ENCODE measurements around the gene MCU. TPM values are rescaled to one million over a fixed set of nuclear protein-coding genes. Genes with fewer than 3 reads are reported as not detected.

Gene MCU
- polyA plus RNA-seq, 1 donor from 2014 or later: 22.9 TPM

GRCh38 chr10:72818076-72818475, 126.1 kb downstream of the MCU start:
- TF ChIP-seq RAD21 (conservative IDR thresholded peaks at IDR 0.05): no peak
- TF ChIP-seq POLR2AphosphoS5 (IDR thresholded peaks at IDR 0.05): no peak
- no peak for TF ChIP-seq EZH2 (IDR thresholded peaks at IDR 0.05; ENCODE audit: borderline replicate concordance, insufficient read depth, low read length, poor library complexity, severe bottlenecking)
- Histone ChIP-seq H2AFZ (ENCODE audit: low read depth, low read length) (no peak overlapping the region), H3K9me2 (ENCODE audit: insufficient read depth, low read length) (no peaks in the 10 kb centered on the region), H3K9ac (ENCODE audit: low read length) (no peak overlapping the region), H3K4me2 (ENCODE audit: low read length) (no peak overlapping the region), H3K4me3 (ENCODE audit: low read length) (no peak overlapping the region), H3K79me2 (replicated peaks; ENCODE audit: insufficient read depth, low read length) (no peaks in the 10 kb centered on the region), H4K20me1 (ENCODE audit: insufficient read depth) (no peaks in the 10 kb centered on the region), H3K36me3 (ENCODE audit: insufficient read depth, low read length) (no peaks in the 10 kb centered on the region), H3K27me3 (ENCODE audit: insufficient read depth, low read depth, low read length) (no peaks in the 10 kb centered on the region), H3F3A (ENCODE audit: insufficient read depth, low read length, poor library complexity, severe bottlenecking) (peaks cover under 1% of the 10 kb centered on the region), H3K27ac (ENCODE audit: low read length) (no peak overlapping the region), H3K9me3 (ENCODE audit: low read length) (no peaks in the 10 kb centered on the region)

DNA sequence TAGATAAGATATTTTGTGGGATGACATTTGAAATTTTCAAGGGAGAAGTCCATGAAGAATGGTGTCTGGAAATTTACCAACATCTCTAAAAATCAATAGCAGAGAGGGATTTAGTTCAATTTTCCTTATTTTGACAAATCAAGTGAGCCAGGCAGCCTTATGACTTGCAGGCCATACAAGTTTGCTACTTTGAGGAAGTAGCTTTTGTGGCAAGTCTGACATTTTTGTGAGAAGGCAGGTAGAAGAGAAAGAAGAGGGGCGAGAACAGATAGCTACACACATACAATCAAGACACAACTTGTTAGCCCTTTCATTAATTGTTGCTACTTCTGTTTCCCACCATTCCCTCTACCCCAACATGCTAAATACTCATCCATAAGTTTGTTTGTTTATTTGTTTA, 127.1 kb downstream of the MCU start:
- no peak overlapping the region for H3K9ac ChIP-seq (ENCODE audit: low read length)
- H4K20me1 ChIP-seq (ENCODE audit: insufficient read depth): no peaks in the 10 kb centered on the region
- no peak overlapping the region for H3K4me2 ChIP-seq (ENCODE audit: low read length)
- no peaks in the 10 kb centered on the region for H3K9me3 ChIP-seq (ENCODE audit: low read length)
- no peak for TF ChIP-seq RAD21 (conservative IDR thresholded peaks at IDR 0.05)
- TF ChIP-seq EP300 (conservative IDR thresholded peaks at IDR 0.05; ENCODE audit: poor library complexity, severe bottlenecking): no peak
- TF ChIP-seq EZH2 (IDR thresholded peaks at IDR 0.05; ENCODE audit: borderline replicate concordance, insufficient read depth, low read length, poor library complexity, severe bottlenecking): no peak
- TF ChIP-seq, protein P1, sequence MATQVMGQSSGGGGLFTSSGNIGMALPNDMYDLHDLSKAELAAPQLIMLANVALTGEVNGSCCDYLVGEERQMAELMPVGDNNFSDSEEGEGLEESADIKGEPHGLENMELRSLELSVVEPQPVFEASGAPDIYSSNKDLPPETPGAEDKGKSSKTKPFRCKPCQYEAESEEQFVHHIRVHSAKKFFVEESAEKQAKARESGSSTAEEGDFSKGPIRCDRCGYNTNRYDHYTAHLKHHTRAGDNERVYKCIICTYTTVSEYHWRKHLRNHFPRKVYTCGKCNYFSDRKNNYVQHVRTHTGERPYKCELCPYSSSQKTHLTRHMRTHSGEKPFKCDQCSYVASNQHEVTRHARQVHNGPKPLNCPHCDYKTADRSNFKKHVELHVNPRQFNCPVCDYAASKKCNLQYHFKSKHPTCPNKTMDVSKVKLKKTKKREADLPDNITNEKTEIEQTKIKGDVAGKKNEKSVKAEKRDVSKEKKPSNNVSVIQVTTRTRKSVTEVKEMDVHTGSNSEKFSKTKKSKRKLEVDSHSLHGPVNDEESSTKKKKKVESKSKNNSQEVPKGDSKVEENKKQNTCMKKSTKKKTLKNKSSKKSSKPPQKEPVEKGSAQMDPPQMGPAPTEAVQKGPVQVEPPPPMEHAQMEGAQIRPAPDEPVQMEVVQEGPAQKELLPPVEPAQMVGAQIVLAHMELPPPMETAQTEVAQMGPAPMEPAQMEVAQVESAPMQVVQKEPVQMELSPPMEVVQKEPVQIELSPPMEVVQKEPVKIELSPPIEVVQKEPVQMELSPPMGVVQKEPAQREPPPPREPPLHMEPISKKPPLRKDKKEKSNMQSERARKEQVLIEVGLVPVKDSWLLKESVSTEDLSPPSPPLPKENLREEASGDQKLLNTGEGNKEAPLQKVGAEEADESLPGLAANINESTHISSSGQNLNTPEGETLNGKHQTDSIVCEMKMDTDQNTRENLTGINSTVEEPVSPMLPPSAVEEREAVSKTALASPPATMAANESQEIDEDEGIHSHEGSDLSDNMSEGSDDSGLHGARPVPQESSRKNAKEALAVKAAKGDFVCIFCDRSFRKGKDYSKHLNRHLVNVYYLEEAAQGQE (IDR thresholded peaks at IDR 0.05; ENCODE audit: borderline replicate concordance): no peak
- TF ChIP-seq POLR2AphosphoS5 (IDR thresholded peaks at IDR 0.05): no peak
- TF ChIP-seq TAF1 (IDR thresholded peaks at IDR 0.05; ENCODE audit: low read depth): no peak
- TF ChIP-seq SMC3 (conservative IDR thresholded peaks at IDR 0.05; ENCODE audit: poor library complexity): no peak
- no peak for TF ChIP-seq MXI1 (conservative IDR thresholded peaks at IDR 0.05; ENCODE audit: poor library complexity, severe bottlenecking)
- TF ChIP-seq, protein P2, sequence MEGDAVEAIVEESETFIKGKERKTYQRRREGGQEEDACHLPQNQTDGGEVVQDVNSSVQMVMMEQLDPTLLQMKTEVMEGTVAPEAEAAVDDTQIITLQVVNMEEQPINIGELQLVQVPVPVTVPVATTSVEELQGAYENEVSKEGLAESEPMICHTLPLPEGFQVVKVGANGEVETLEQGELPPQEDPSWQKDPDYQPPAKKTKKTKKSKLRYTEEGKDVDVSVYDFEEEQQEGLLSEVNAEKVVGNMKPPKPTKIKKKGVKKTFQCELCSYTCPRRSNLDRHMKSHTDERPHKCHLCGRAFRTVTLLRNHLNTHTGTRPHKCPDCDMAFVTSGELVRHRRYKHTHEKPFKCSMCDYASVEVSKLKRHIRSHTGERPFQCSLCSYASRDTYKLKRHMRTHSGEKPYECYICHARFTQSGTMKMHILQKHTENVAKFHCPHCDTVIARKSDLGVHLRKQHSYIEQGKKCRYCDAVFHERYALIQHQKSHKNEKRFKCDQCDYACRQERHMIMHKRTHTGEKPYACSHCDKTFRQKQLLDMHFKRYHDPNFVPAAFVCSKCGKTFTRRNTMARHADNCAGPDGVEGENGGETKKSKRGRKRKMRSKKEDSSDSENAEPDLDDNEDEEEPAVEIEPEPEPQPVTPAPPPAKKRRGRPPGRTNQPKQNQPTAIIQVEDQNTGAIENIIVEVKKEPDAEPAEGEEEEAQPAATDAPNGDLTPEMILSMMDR (IDR thresholded peaks at IDR 0.05; ENCODE audit: poor library complexity, severe bottlenecking): no peak
- H3K79me2 ChIP-seq (replicated peaks; ENCODE audit: insufficient read depth, low read length): no peaks in the 10 kb centered on the region
- H3K27me3 ChIP-seq (ENCODE audit: insufficient read depth, low read depth, low read length): no peaks in the 10 kb centered on the region
- H3K9me2 ChIP-seq (ENCODE audit: insufficient read depth, low read length): no peaks in the 10 kb centered on the region
- H3F3A ChIP-seq (ENCODE audit: insufficient read depth, low read length, poor library complexity, severe bottlenecking): no peaks in the 10 kb centered on the region
- no peaks in the 10 kb centered on the region for H3K36me3 ChIP-seq (ENCODE audit: insufficient read depth, low read length)
- no peak overlapping the region for H3K4me3 ChIP-seq (ENCODE audit: low read length)
- H2AFZ ChIP-seq (ENCODE audit: low read depth, low read length): no peak overlapping the region
- H3K27ac ChIP-seq (ENCODE audit: low read length): no peak overlapping the region

GRCh38 chr10:72821606-72822005, 129.7 kb downstream of the MCU start:
- Histone ChIP-seq H3K27ac (ENCODE audit: low read length) (no peak overlapping the region), H4K20me1 (ENCODE audit: insufficient read depth) (no peaks in the 10 kb centered on the region), H3K27me3 (ENCODE audit: insufficient read depth, low read depth, low read length) (no peaks in the 10 kb centered on the region), H3K9me3 (ENCODE audit: low read length) (no peaks in the 10 kb centered on the region), H3K4me2 (ENCODE audit: low read length) (no peak overlapping the region), H3F3A (ENCODE audit: insufficient read depth, low read length, poor library complexity, severe bottlenecking) (no peaks in the 10 kb centered on the region), H3K9ac (ENCODE audit: low read length) (no peak overlapping the region), H2AFZ (ENCODE audit: low read depth, low read length) (no peak overlapping the region), H3K79me2 (replicated peaks; ENCODE audit: insufficient read depth, low read length) (no peaks in the 10 kb centered on the region), H3K4me3 (ENCODE audit: low read length) (no peak overlapping the region), H3K36me3 (ENCODE audit: insufficient read depth, low read length) (no peaks in the 10 kb centered on the region), H3K9me2 (ENCODE audit: insufficient read depth, low read length) (no peaks in the 10 kb centered on the region)
- TF ChIP-seq EZH2 (IDR thresholded peaks at IDR 0.05; ENCODE audit: borderline replicate concordance, insufficient read depth, low read length, poor library complexity, severe bottlenecking): no peak
- TF ChIP-seq, protein P2 (IDR thresholded peaks at IDR 0.05; ENCODE audit: poor library complexity, severe bottlenecking): no peak
- no peak for TF ChIP-seq RAD21 (conservative IDR thresholded peaks at IDR 0.05)
- TF ChIP-seq POLR2AphosphoS5 (IDR thresholded peaks at IDR 0.05): no peak

All from neural cell (in vitro differentiated cells).